ENCODE data around the gene C16orf92. TPM values are rescaled to one million over a fixed set of nuclear protein-coding genes. Genes with fewer than 3 reads are reported as not detected.

The C16orf92 gene
- total RNA-seq, 3 donors from 2014 or later: not detected

DNA sequence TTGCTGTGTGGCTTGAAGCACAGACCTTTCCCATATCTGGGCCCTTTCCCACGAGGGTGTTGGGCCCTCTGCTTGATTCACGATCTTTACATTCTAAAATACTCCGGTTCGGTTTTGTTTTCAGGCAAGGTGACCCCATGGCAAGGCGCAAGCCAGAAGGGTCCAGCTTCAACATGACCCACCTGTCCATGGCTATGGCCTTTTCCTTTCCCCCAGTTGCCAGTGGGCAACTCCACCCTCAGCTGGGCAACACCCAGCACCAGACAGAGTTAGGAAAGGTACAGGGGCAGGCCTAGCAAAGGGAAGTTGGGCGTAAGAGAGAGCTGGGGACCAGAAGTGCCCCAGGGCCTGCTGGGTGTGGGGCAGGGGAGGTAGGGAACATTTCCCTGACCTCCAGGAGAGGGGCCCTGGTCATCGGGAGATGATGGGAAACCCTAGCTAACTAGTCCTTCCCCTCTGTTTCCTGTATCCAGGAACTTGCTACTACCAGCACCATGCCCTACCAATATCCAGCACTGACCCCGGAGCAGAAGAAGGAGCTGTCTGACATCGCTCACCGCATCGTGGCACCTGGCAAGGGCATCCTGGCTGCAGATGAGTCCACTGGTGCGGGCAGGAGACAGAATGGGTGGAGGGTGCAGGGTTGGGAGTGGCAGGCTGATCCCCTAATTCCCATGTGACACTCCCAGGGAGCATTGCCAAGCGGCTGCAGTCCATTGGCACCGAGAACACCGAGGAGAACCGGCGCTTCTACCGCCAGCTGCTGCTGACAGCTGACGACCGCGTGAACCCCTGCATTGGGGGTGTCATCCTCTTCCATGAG, 44.0 kb downstream of the C16orf92 start:
- DNase-seq (ENCODE audit: low spot score in 2 of 2): no peak
- Histone ChIP-seq H3K4me3 (peak overlapping the region; percentile 87 to 97 (median 95)), H3K36me3 (peaks cover 13% of the 10 kb centered on the region), H3K27me3 (no peaks in the 10 kb centered on the region), H3K27ac (peak overlapping the region; percentile 93 to 98), H3K9me3 (no peaks in the 10 kb centered on the region), H3K4me1 (peaks cover 13 to 17% of the 10 kb centered on the region in 2 donors)
- intact Hi-C loops (cut with DNase I; ENCODE audit: low total_unique reads): no loop called here
- TF ChIP-seq, protein P1, sequence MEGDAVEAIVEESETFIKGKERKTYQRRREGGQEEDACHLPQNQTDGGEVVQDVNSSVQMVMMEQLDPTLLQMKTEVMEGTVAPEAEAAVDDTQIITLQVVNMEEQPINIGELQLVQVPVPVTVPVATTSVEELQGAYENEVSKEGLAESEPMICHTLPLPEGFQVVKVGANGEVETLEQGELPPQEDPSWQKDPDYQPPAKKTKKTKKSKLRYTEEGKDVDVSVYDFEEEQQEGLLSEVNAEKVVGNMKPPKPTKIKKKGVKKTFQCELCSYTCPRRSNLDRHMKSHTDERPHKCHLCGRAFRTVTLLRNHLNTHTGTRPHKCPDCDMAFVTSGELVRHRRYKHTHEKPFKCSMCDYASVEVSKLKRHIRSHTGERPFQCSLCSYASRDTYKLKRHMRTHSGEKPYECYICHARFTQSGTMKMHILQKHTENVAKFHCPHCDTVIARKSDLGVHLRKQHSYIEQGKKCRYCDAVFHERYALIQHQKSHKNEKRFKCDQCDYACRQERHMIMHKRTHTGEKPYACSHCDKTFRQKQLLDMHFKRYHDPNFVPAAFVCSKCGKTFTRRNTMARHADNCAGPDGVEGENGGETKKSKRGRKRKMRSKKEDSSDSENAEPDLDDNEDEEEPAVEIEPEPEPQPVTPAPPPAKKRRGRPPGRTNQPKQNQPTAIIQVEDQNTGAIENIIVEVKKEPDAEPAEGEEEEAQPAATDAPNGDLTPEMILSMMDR (IDR thresholded peaks at IDR 0.05): no peak
- no peak for TF ChIP-seq POLR2AphosphoS5 (IDR thresholded peaks at IDR 0.05)
- no peak for TF ChIP-seq POLR2A (IDR thresholded peaks at IDR 0.05)

DNA sequence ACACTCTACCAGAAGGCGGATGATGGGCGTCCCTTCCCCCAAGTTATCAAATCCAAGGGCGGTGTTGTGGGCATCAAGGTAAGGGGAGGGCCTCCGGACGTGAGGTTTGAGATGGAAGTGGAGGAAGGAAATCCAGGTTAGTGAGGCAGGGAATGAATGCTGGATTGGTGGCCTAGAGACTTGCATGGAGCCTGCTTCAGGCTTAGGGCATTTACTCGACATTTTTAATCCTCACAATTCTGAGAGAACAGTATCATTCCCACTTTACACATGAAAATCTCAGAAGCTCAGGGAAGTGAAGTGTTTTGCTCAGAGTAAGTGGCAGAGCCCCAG, 44.6 kb downstream of the C16orf92 start:
- intact Hi-C loops (cut with DNase I; ENCODE audit: low total_unique reads): no loop called here
- peaks cover 13% of the 10 kb centered on the region for H3K36me3 ChIP-seq
- TF ChIP-seq POLR2A (IDR thresholded peaks at IDR 0.05): no peak
- TF ChIP-seq, protein P1 (IDR thresholded peaks at IDR 0.05): no peak
- TF ChIP-seq POLR2AphosphoS5 (IDR thresholded peaks at IDR 0.05): no peak

DNA sequence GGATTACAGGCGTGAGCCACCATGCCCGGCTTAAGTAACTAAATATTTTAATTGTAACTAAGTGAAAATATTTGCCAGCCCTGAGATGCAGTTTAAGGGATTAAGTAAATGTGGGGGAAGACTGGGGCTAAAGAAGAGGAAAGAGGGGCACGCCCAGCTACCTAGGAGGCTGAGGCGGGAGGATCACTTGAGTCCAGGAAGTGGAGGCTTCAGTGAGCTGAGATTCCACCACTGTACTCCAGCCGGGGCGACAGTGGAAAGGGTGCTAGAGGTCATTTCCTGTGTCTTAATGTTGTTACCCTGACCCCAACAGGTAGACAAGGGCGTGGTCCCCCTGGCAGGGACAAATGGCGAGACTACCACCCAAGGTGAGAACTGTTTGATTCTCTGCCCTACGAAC, 45.3 kb downstream of the C16orf92 start:
- intact Hi-C loops (cut with DNase I; ENCODE audit: low total_unique reads): no loop called here
- Histone ChIP-seq H3K4me1 (peaks cover 11 to 15% of the 10 kb centered on the region in 2 donors), H3K27me3 (no peaks in the 10 kb centered on the region), H3K27ac (peak overlapping the region; percentile 54 to 77), H3K4me3 (no peak overlapping the region), H3K9me3 (no peaks in the 10 kb centered on the region), H3K36me3 (peaks cover 13% of the 10 kb centered on the region)
- TF ChIP-seq, protein P1 (IDR thresholded peaks at IDR 0.05): no peak
- TF ChIP-seq POLR2AphosphoS5 (IDR thresholded peaks at IDR 0.05) (no peak), POLR2A (IDR thresholded peaks at IDR 0.05) (no peak)
- DNase-seq (ENCODE audit: low spot score in 2 of 2): no peak

More for the DNA sequence above, 44.6 kb downstream of the C16orf92 start:
- Histone ChIP-seq H3K4me3 (peak overlapping the region in 2 of 3 donors; percentile 87 to 97), H3K27me3 (no peaks in the 10 kb centered on the region), H3K27ac (peak overlapping the region; percentile 93 to 98), H3K4me1 (peaks cover 13 to 17% of the 10 kb centered on the region in 2 donors), H3K9me3 (no peaks in the 10 kb centered on the region)
- no peak for DNase-seq (ENCODE audit: low spot score in 2 of 2)

DNA sequence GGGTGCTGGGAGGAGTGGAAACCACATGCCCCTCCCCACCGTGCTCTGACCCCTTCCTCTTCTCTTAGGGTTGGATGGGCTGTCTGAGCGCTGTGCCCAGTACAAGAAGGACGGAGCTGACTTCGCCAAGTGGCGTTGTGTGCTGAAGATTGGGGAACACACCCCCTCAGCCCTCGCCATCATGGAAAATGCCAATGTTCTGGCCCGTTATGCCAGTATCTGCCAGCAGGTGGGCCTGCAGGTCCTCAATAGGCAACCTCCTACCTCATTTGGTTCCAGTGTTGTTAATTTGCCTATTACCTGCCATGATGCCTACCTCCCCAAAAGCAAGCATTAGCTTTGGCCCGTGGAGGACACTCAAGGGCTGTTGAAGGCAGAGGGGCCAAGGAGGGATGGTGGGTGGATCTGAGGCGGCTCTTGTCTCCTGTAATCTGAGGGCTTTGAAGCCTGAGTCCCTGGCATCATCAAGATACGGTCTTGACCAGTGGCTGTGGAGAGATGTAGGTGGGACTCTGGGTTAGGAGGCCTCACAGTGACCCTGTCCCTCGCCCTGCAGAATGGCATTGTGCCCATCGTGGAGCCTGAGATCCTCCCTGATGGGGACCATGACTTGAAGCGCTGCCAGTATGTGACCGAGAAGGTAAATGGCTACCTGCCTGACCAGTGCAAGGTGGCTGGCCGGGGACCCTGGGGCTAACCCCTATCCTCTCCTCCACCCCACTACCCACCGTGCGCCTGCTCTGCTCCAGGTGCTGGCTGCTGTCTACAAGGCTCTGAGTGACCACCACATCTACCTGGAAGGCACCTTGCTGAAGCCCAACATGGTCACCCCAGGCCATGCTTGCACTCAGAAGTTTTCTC, 46.0 kb downstream of the C16orf92 start:
- intact Hi-C loops (cut with DNase I; ENCODE audit: low total_unique reads): no loop called here

More for the DNA sequence above, 46.0 kb downstream of the C16orf92 start:
- no peaks in the 10 kb centered on the region for H3K9me3 ChIP-seq
- TF ChIP-seq, protein P1 (IDR thresholded peaks at IDR 0.05): peak in 2 of 3 donors; percentile 31 to 54
- no peak for TF ChIP-seq POLR2A (IDR thresholded peaks at IDR 0.05)
- H3K27me3 ChIP-seq: no peaks in the 10 kb centered on the region
- H3K36me3 ChIP-seq: peaks cover 13% of the 10 kb centered on the region
- peaks cover 5 to 9% of the 10 kb centered on the region in 2 donors for H3K4me1 ChIP-seq
- peak overlapping the region in 1 of 3 donors; percentile 12 for H3K4me3 ChIP-seq
- H3K27ac ChIP-seq: peak overlapping the region; percentile 54 to 77
- DNase-seq (ENCODE audit: low spot score in 2 of 2): no peak
